ENCODE results near the gene CIT.

DNA sequence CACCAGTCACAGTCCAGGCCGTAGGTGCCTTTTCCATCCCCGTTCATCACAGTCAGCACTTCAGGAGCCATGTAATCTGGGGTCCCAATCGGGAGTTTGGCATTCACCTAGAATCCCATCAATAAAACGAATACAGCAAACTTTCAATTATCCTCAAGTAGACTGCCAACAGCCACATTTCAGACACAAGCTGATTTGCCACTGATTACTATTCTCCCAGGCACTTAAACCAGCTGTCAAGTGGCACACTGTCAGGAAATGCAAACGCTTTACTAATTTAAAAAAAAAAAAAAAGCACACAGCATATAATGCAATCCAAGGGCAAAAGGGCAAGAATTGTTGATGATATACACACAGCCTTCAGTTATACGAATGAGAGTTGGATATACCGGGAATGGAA, 51.9 kb downstream of the CIT start:
- TF ChIP-seq, protein P1, sequence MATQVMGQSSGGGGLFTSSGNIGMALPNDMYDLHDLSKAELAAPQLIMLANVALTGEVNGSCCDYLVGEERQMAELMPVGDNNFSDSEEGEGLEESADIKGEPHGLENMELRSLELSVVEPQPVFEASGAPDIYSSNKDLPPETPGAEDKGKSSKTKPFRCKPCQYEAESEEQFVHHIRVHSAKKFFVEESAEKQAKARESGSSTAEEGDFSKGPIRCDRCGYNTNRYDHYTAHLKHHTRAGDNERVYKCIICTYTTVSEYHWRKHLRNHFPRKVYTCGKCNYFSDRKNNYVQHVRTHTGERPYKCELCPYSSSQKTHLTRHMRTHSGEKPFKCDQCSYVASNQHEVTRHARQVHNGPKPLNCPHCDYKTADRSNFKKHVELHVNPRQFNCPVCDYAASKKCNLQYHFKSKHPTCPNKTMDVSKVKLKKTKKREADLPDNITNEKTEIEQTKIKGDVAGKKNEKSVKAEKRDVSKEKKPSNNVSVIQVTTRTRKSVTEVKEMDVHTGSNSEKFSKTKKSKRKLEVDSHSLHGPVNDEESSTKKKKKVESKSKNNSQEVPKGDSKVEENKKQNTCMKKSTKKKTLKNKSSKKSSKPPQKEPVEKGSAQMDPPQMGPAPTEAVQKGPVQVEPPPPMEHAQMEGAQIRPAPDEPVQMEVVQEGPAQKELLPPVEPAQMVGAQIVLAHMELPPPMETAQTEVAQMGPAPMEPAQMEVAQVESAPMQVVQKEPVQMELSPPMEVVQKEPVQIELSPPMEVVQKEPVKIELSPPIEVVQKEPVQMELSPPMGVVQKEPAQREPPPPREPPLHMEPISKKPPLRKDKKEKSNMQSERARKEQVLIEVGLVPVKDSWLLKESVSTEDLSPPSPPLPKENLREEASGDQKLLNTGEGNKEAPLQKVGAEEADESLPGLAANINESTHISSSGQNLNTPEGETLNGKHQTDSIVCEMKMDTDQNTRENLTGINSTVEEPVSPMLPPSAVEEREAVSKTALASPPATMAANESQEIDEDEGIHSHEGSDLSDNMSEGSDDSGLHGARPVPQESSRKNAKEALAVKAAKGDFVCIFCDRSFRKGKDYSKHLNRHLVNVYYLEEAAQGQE (IDR thresholded peaks at IDR 0.05; ENCODE audit: insufficient read depth in 1 of 2, low read depth in 2 of 2, low read length in 2 of 2), result no peak
- no peak for TF ChIP-seq POLR2AphosphoS5 (IDR thresholded peaks at IDR 0.05; ENCODE audit: low read depth, low read length)
- TF ChIP-seq TAF1 (IDR thresholded peaks at IDR 0.05; ENCODE audit: borderline replicate concordance, insufficient read depth, low read length), result no peak
- no peak for TF ChIP-seq FOXP2 (optimal IDR thresholded peaks at IDR 0.05; ENCODE audit: borderline replicate concordance, extremely low read depth, extremely low read length, insufficient read depth)
- TF ChIP-seq SIN3A (IDR thresholded peaks at IDR 0.05; ENCODE audit: borderline replicate concordance, insufficient read depth, low read length), result no peak
